ENCODE measurements around the gene NBAS. TPM values are rescaled to one million over a fixed set of nuclear protein-coding genes. Genes with fewer than 3 reads are reported as not detected.

The NBAS gene
- 52.4 and 59.8 TPM in 2 replicates for total RNA-seq (2012; rRNA removed)

GRCh38 chr2:15560988-15561573 lies at the start of gene NBAS:
Gene NBAS (minus strand): TSS chr2:15561334. CDS start chr2:15561304, 30 bp downstream.
- H3K27me3 ChIP-seq (ENCODE audit: control insufficient read depth, insufficient read depth, low read length) = no peaks in the 10 kb centered on the region
- H3K4me2 ChIP-seq (ENCODE audit: low read length) = peak within 1 kb of the TSS; percentile 88
- H3K36me3 ChIP-seq (ENCODE audit: insufficient read depth, low read length) = no peaks in the 10 kb centered on the region
- no peaks in the 10 kb centered on the region for H3K9me3 ChIP-seq (replicated peaks; ENCODE audit: low read length)
- peak within 1 kb of the TSS; percentile 85 for H3K9ac ChIP-seq (ENCODE audit: low read depth, low read length)
- H3K4me1 ChIP-seq (ENCODE audit: control insufficient read depth, insufficient read depth, low read length) = peaks cover 20% of the 10 kb centered on the region
- H3K4me3 ChIP-seq (ENCODE audit: low read length) = peak within 1 kb of the TSS; percentile 81

GRCh38 chr2:15610430-15610952 lies 49.4 kb upstream of the NBAS start:
- H3K36me3 ChIP-seq (ENCODE audit: insufficient read depth, low read length) = peaks cover 58% of the 10 kb centered on the region
- no peak overlapping the region for H3K9ac ChIP-seq (ENCODE audit: low read depth, low read length)
- no peaks in the 10 kb centered on the region for H3K9me3 ChIP-seq (replicated peaks; ENCODE audit: low read length)
- peaks cover 7% of the 10 kb centered on the region for H3K4me1 ChIP-seq (ENCODE audit: control insufficient read depth, insufficient read depth, low read length)
- no peaks in the 10 kb centered on the region for H3K27me3 ChIP-seq (ENCODE audit: control insufficient read depth, insufficient read depth, low read length)
- no peak overlapping the region for H3K4me2 ChIP-seq (ENCODE audit: low read length)
- H3K4me3 ChIP-seq (ENCODE audit: low read length) = no peak overlapping the region

GRCh38 chr2:15609341-15610042 lies 48.4 kb upstream of the NBAS start:
- Histone ChIP-seq H3K36me3 (ENCODE audit: insufficient read depth, low read length) (peaks cover 60% of the 10 kb centered on the region), H3K4me3 (ENCODE audit: low read length) (no peak overlapping the region), H3K9ac (ENCODE audit: low read depth, low read length) (no peak overlapping the region)

DNA sequence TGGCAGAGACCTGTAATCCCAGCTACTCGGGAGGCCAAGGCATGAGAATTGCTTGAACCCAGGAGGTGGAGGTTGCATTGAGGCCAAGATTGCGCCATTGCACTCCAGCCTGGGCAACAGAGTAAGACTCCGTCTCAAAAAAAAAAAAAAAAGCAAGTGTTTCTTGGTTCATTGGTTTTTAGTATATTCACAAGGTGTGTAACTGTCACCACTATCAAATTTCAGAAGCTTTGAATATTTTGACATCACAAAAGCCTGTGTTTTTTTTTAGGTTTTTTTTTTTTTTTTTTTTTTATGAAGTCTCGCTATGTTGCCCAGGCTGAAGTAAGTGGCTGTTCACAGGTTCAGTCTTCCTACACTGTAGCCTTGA lies 47.2 kb upstream of the NBAS start:
- no peaks in the 10 kb centered on the region for H3K4me1 ChIP-seq (ENCODE audit: control insufficient read depth, insufficient read depth, low read length)
- H3K9me3 ChIP-seq (replicated peaks; ENCODE audit: low read length) = no peaks in the 10 kb centered on the region
- H3K4me2 ChIP-seq (ENCODE audit: low read length) = no peak overlapping the region
- H3K36me3 ChIP-seq (ENCODE audit: insufficient read depth, low read length) = peaks cover 69% of the 10 kb centered on the region
- no peak overlapping the region for H3K4me3 ChIP-seq (ENCODE audit: low read length)
- H3K9ac ChIP-seq (ENCODE audit: low read depth, low read length) = no peak overlapping the region
- no peaks in the 10 kb centered on the region for H3K27me3 ChIP-seq (ENCODE audit: control insufficient read depth, insufficient read depth, low read length)

More at GRCh38 chr2:15609341-15610042, 48.4 kb upstream of the NBAS start:
- Histone ChIP-seq H3K27me3 (ENCODE audit: control insufficient read depth, insufficient read depth, low read length) (no peaks in the 10 kb centered on the region), H3K4me1 (ENCODE audit: control insufficient read depth, insufficient read depth, low read length) (no peaks in the 10 kb centered on the region), H3K9me3 (replicated peaks; ENCODE audit: low read length) (no peaks in the 10 kb centered on the region), H3K4me2 (ENCODE audit: low read length) (no peak overlapping the region)

GRCh38 chr2:15607709-15608391 lies 46.7 kb upstream of the NBAS start:
- peaks cover 71% of the 10 kb centered on the region for H3K36me3 ChIP-seq (ENCODE audit: insufficient read depth, low read length)
- no peak overlapping the region for H3K4me2 ChIP-seq (ENCODE audit: low read length)
- H3K9me3 ChIP-seq (replicated peaks; ENCODE audit: low read length) = no peaks in the 10 kb centered on the region
- H3K9ac ChIP-seq (ENCODE audit: low read depth, low read length) = no peak overlapping the region
- no peak overlapping the region for H3K4me3 ChIP-seq (ENCODE audit: low read length)
- H3K4me1 ChIP-seq (ENCODE audit: control insufficient read depth, insufficient read depth, low read length) = no peaks in the 10 kb centered on the region
- H3K27me3 ChIP-seq (ENCODE audit: control insufficient read depth, insufficient read depth, low read length) = no peaks in the 10 kb centered on the region

DNA sequence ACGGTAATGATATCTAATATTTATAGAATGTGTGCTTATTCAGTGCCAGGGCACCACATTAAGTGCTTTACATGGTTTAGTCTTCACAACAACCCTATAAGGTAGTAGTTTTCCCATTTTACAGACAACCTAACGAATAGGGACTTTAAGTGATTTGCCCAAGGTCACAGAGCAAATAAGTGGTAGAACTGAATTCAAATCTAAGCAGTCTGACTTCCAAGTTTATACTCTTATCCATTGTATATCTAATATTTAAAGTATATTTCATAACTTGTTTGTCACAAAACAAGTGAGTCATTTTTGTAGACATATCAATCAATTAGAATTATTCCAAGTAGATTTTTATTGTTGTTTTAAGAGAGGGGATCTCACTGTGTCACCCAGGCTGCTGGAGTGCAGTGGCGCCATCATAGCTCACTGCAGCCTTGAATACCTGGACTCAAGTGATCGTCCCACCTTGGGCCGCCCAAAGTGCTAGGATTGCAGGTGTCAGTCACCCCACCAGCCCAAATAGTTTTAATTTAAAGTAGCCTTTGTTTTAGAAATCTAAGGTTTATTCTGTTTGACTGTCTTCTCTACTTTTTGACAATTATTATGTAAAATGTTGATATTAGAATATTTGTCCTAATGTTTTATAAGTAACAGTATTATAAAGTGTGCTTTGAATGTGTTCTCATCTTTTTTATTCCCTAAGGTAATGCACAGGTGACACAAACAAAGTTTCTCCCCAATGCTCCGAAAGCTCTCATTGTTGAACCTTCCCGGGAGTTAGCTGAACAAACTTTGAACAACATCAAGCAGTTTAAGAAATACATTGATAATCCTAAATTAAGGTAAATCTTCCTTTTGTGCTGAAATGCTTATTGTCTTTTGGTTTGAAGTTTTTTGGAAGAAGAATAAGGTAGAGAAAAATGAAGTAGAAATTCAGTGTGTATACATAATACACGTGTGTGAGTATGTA lies 45.6 kb upstream of the NBAS start:
- Histone ChIP-seq H3K4me2 (ENCODE audit: low read length) (no peak overlapping the region), H3K27me3 (ENCODE audit: control insufficient read depth, insufficient read depth, low read length) (no peaks in the 10 kb centered on the region), H3K9ac (ENCODE audit: low read depth, low read length) (no peak overlapping the region), H3K4me3 (ENCODE audit: low read length) (no peak overlapping the region), H3K9me3 (replicated peaks; ENCODE audit: low read length) (no peaks in the 10 kb centered on the region), H3K4me1 (ENCODE audit: control insufficient read depth, insufficient read depth, low read length) (no peaks in the 10 kb centered on the region), H3K36me3 (ENCODE audit: insufficient read depth, low read length) (peaks cover 82% of the 10 kb centered on the region)

DNA sequence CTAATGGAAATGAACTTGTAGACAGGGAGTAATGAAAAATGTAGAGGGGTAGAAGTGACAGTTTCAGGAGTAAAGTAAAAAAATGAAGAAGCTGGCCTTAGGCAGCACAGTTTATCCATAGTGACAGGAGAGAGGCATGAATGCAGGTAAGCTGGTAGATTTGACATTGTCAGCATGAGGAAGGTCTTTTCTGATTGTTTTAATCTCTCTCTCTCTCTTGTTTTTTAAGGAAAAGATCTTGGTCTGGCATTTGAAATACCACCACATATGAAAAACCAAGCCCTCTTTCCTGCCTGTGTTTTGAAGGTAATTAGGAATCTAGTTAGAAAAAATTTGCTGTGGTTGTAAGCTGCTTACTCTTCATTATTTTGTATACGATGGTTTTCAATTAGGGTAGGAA lies 44.6 kb upstream of the NBAS start:
- no peaks in the 10 kb centered on the region for H3K4me1 ChIP-seq (ENCODE audit: control insufficient read depth, insufficient read depth, low read length)
- H3K4me3 ChIP-seq (ENCODE audit: low read length) = no peak overlapping the region
- no peaks in the 10 kb centered on the region for H3K9me3 ChIP-seq (replicated peaks; ENCODE audit: low read length)
- H3K36me3 ChIP-seq (ENCODE audit: insufficient read depth, low read length) = peaks cover 92% of the 10 kb centered on the region
- H3K27me3 ChIP-seq (ENCODE audit: control insufficient read depth, insufficient read depth, low read length) = no peaks in the 10 kb centered on the region
- H3K9ac ChIP-seq (ENCODE audit: low read depth, low read length) = no peak overlapping the region
- no peak overlapping the region for H3K4me2 ChIP-seq (ENCODE audit: low read length)

DNA sequence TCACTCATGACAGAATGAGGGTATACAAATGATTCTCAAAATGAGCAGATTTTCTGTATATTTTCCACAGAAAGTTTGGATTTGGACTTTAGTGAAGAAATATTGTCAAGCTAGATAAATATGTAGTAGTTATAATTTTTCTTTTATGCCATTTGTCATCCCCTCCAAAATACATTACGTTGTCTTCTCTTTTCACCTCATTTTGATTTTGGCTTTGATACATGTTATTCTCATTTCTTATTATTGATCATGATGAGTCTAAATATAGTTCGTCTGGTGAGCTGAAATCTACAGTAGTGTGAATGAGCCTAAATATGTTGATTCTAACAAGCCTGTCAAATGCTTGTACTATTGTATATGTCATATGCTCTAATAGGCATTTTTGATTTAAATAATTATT lies 42.8 kb upstream of the NBAS start:
- Histone ChIP-seq H3K9me3 (replicated peaks; ENCODE audit: low read length) (no peaks in the 10 kb centered on the region), H3K36me3 (ENCODE audit: insufficient read depth, low read length) (peaks cover 93% of the 10 kb centered on the region), H3K27me3 (ENCODE audit: control insufficient read depth, insufficient read depth, low read length) (no peaks in the 10 kb centered on the region), H3K4me1 (ENCODE audit: control insufficient read depth, insufficient read depth, low read length) (no peaks in the 10 kb centered on the region), H3K9ac (ENCODE audit: low read depth, low read length) (no peak overlapping the region), H3K4me3 (ENCODE audit: low read length) (no peak overlapping the region), H3K4me2 (ENCODE audit: low read length) (no peak overlapping the region)

- H3K9ac ChIP-seq (ENCODE audit: low read depth, low read length) = no peak overlapping the region
- no peaks in the 10 kb centered on the region for H3K27me3 ChIP-seq (ENCODE audit: control insufficient read depth, insufficient read depth, low read length)
- no peaks in the 10 kb centered on the region for H3K9me3 ChIP-seq (replicated peaks; ENCODE audit: low read length)
- no peaks in the 10 kb centered on the region for H3K4me1 ChIP-seq (ENCODE audit: control insufficient read depth, insufficient read depth, low read length)
- no peak overlapping the region for H3K4me2 ChIP-seq (ENCODE audit: low read length)
- H3K4me3 ChIP-seq (ENCODE audit: low read length) = no peak overlapping the region
- H3K36me3 ChIP-seq (ENCODE audit: insufficient read depth, low read length) = peaks cover 96% of the 10 kb centered on the region
Observed at GRCh38 chr2:15603044-15603765, 42.1 kb upstream of the NBAS start.

DNA sequence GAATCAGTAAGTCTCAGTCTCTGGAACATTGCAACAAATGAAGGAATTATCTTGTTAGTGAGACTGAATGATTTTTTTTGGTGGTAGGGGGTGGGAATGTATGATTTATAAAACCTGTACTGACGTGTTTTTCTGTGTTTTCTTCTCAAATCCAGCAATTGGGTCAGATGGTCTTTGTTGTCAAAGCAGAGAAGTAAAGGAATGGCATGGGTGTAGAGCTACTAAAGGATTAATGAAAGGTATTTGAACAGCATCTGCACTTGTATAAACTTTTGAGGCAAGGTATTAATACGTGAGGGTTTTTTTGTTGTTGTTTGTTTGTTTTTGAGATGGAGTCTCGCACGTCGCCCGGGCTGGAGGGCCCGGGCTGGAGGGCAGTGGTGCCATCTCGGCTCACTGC lies 41.3 kb upstream of the NBAS start:
- peaks cover 96% of the 10 kb centered on the region for H3K36me3 ChIP-seq (ENCODE audit: insufficient read depth, low read length)
- H3K4me2 ChIP-seq (ENCODE audit: low read length) = no peak overlapping the region
- H3K4me1 ChIP-seq (ENCODE audit: control insufficient read depth, insufficient read depth, low read length) = no peaks in the 10 kb centered on the region
- no peaks in the 10 kb centered on the region for H3K27me3 ChIP-seq (ENCODE audit: control insufficient read depth, insufficient read depth, low read length)
- no peak overlapping the region for H3K9ac ChIP-seq (ENCODE audit: low read depth, low read length)
- H3K9me3 ChIP-seq (replicated peaks; ENCODE audit: low read length) = no peaks in the 10 kb centered on the region
- no peak overlapping the region for H3K4me3 ChIP-seq (ENCODE audit: low read length)

All from skeletal muscle satellite cell (primary cell).